H54 (cell line): ENCODE measurements around the gene TFAP2A.

Source experiments
- DNase-seq: peaks from one replicate; pipeline ENCODE4 v3.0.0; 2011; ENCODE audit warnings: low spot score, mixed read lengths; ENCODE audit not compliant: insufficient read length
- FAIRE-seq: peaks from 3 replicates; lab custom pipeline; 2011; peaks lifted over from hg19 to GRCh38; lab: Jason Lieb, UNC
- POLR2A ChIP-seq: IDR thresholded peaks from 2 replicates; pipeline ENCODE4 v1.6.1; 2011; ENCODE audit warnings: low read depth, mild to moderate bottlenecking, low read length

Gene TFAP2A

GRCh38 chr6:10404799-10405512, 9.9 kb downstream of the TFAP2A start:
- DNase-seq, result no peak
- peak; percentile 55 for FAIRE-seq
- no peak for TF ChIP-seq POLR2A

GRCh38 chr6:10404107-10404798, 10.6 kb downstream of the TFAP2A start:
- peak; percentile 86 for DNase-seq
- peak; percentile 94 for FAIRE-seq
- peak; percentile 70 for TF ChIP-seq POLR2A

- TF ChIP-seq POLR2A, result no peak
- peak; percentile 91 for FAIRE-seq
- peak; percentile 75 for DNase-seq
Measured at GRCh38 chr6:10403385-10404106, 11.3 kb downstream of the TFAP2A start.

GRCh38 chr6:10402648-10403311, 12.1 kb downstream of the TFAP2A start:
- no peak for FAIRE-seq
- no peak for TF ChIP-seq POLR2A
- DNase-seq, result no peak

GRCh38 chr6:10401632-10402223, 13.1 kb downstream of the TFAP2A start:
- DNase-seq, result no peak
- no peak for FAIRE-seq
- no peak for TF ChIP-seq POLR2A

GRCh38 chr6:10401004-10401536, 13.8 kb downstream of the TFAP2A start:
- DNase-seq (no peak), FAIRE-seq (no peak)
- TF ChIP-seq POLR2A, result no peak

- no peak for DNase-seq
- no peak for TF ChIP-seq POLR2A
- no peak for FAIRE-seq
Measured at GRCh38 chr6:10400330-10400729, 14.5 kb downstream of the TFAP2A start.

- FAIRE-seq (no peak), DNase-seq (no peak)
- TF ChIP-seq POLR2A, result no peak
Measured at GRCh38 chr6:10399451-10399850, 15.4 kb downstream of the TFAP2A start.

- no peak for DNase-seq
- no peak for TF ChIP-seq POLR2A
- FAIRE-seq, result no peak
Measured at GRCh38 chr6:10398446-10399218, 16.2 kb downstream of the TFAP2A start.

- FAIRE-seq, result no peak
- no peak for DNase-seq
- no peak for TF ChIP-seq POLR2A
Measured at GRCh38 chr6:10397756-10398445, 17.0 kb downstream of the TFAP2A start.

- TF ChIP-seq POLR2A, result no peak
- no peak for DNase-seq
- no peak for FAIRE-seq
Measured at GRCh38 chr6:10396785-10397184, 18.1 kb downstream of the TFAP2A start.
